ENCODE results near the gene CACNA1C. TPM values are rescaled to one million over a fixed set of nuclear protein-coding genes. Genes with fewer than 3 reads are reported as not detected.

CACNA1C gene
- total RNA-seq, 4 donors from 2014 or later = 1.5 to 13.5 (median 2.1) TPM

DNA sequence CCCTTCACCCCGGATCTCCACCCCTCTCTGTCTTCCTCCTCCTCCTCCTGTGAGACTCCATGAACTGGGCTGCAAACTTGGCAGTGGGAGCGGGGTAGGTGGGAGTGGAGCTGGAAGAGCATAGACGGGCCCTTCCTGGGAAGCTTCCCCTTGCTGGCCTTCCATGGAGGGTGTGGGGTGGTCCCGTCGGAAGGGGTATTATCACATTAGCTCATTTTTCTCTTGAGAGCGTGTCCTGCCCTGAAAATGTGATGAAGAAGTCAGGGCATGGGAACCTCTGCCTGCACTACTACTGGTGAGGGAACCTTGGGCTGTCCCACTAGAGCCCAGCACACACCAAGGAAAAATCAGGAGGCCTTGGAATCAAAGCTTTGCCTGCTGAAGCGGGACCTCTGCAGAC is 66.5 kb downstream of the CACNA1C start:
- Histone ChIP-seq H3K4me3 (no peak overlapping the region), H3K27me3 (no peaks in the 10 kb centered on the region), H3K27ac (peak overlapping the region; percentile 48 to 76 (median 60)), H3K36me3 (no peaks in the 10 kb centered on the region), H3K9me3 (no peaks in the 10 kb centered on the region), H3K4me1 (peaks cover 0 to 31% (median 0%) of the 10 kb centered on the region in 3 donors)
- intact Hi-C loops (cut with DNase I) = no loop called here
- WGBS, 2 donors = 82 to 86% methylated on average over 3 to 7 of the region's 7 CpGs
- DNase-seq = no peak
- no peak for TF ChIP-seq POLR2A (IDR thresholded peaks at IDR 0.05)

DNA sequence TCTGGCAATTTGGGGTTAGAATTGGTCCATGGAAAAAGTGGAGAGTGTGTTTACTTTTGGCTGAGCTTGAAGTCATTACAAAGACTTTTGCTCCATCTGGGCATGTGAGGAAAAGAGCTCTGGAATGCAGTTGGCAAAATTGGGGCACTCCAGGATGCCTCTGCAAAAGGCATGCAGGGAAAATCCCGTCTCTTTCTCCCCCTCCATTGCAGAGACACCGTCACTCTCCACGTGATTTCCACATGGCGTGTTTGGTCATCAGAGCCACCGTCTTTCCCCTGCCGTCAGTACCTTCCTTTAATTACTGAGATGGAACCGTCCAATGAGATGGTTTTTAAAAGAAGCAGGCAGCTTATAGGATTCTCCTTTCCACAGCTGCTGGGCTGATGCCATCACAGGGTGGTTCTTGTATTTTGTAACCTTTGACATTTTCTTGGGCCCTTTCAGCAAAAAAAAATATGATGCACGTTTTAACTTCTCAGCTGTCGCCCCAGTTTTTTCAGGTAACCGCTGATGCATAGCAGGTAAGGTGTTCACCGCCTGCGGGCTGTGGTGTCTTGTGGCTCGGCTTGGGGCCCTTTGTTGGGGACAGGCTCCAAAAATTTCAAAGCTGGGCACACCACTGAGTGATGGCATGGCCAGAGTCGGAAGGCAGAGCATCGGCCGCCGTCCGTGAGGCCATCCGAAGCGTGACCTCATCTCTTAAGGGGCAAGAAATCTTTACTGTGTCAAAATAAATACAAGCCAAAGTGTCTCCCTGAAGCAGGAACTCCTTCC is 68.4 kb downstream of the CACNA1C start:
- Histone ChIP-seq H3K27ac (peak overlapping the region in 1 of 4 donors; percentile 76), H3K27me3 (no peaks in the 10 kb centered on the region), H3K4me1 (peaks cover 0 to 32% (median 0%) of the 10 kb centered on the region in 3 donors), H3K36me3 (no peaks in the 10 kb centered on the region), H3K4me3 (no peak overlapping the region), H3K9me3 (no peaks in the 10 kb centered on the region)
- intact Hi-C loops (cut with DNase I) = no loop called here
- WGBS, 2 donors = 83 to 85% methylated on average over 17 to 19 of the region's 20 CpGs
- no peak for DNase-seq
- TF ChIP-seq POLR2A (IDR thresholded peaks at IDR 0.05) = no peak
- TF ChIP-seq, protein P1, sequence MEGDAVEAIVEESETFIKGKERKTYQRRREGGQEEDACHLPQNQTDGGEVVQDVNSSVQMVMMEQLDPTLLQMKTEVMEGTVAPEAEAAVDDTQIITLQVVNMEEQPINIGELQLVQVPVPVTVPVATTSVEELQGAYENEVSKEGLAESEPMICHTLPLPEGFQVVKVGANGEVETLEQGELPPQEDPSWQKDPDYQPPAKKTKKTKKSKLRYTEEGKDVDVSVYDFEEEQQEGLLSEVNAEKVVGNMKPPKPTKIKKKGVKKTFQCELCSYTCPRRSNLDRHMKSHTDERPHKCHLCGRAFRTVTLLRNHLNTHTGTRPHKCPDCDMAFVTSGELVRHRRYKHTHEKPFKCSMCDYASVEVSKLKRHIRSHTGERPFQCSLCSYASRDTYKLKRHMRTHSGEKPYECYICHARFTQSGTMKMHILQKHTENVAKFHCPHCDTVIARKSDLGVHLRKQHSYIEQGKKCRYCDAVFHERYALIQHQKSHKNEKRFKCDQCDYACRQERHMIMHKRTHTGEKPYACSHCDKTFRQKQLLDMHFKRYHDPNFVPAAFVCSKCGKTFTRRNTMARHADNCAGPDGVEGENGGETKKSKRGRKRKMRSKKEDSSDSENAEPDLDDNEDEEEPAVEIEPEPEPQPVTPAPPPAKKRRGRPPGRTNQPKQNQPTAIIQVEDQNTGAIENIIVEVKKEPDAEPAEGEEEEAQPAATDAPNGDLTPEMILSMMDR (IDR thresholded peaks at IDR 0.05) = no peak

GRCh38 chr12:2124466-2125023 is 71.8 kb downstream of the CACNA1C start:
- Histone ChIP-seq H3K36me3 (no peaks in the 10 kb centered on the region), H3K4me3 (no peak overlapping the region), H3K4me1 (peaks cover 0 to 29% (median 0%) of the 10 kb centered on the region in 3 donors), H3K9me3 (no peaks in the 10 kb centered on the region), H3K27ac (no peak overlapping the region), H3K27me3 (no peaks in the 10 kb centered on the region)
- no peak for DNase-seq
- TF ChIP-seq, protein P1 (IDR thresholded peaks at IDR 0.05) = no peak
- no peak for TF ChIP-seq POLR2A (IDR thresholded peaks at IDR 0.05)
- intact Hi-C loops (cut with DNase I) = no loop called here
- WGBS, 2 donors = 85 to 88% methylated on average over 13 of the region's 13 CpGs

- H3K36me3 ChIP-seq = no peaks in the 10 kb centered on the region
- H3K4me3 ChIP-seq = no peak overlapping the region
- no peak for TF ChIP-seq POLR2A (IDR thresholded peaks at IDR 0.05)
- TF ChIP-seq, protein P1 (IDR thresholded peaks at IDR 0.05) = no peak
- no peaks in the 10 kb centered on the region for H3K9me3 ChIP-seq
- intact Hi-C loops (cut with DNase I) = no loop called here
- no peak for DNase-seq
- H3K27me3 ChIP-seq = no peaks in the 10 kb centered on the region
- H3K27ac ChIP-seq = no peak overlapping the region
- 65 to 70% methylated on average over 11 of the region's 11 CpGs for WGBS, 2 donors
- peaks cover 0 to 16% (median 0%) of the 10 kb centered on the region in 3 donors for H3K4me1 ChIP-seq
Measured at GRCh38 chr12:2125651-2126522, 73.1 kb downstream of the CACNA1C start.

- intact Hi-C loops (cut with DNase I) = no loop called here
- H3K4me3 ChIP-seq = no peak overlapping the region
- peaks cover 0 to 11% (median 0%) of the 10 kb centered on the region in 3 donors for H3K4me1 ChIP-seq
- H3K27ac ChIP-seq = peak overlapping the region in 2 of 4 donors; percentile 21 to 25
- no peak for DNase-seq
- H3K36me3 ChIP-seq = no peaks in the 10 kb centered on the region
- TF ChIP-seq POLR2A (IDR thresholded peaks at IDR 0.05) = no peak
- TF ChIP-seq, protein P1 (IDR thresholded peaks at IDR 0.05) = no peak
- no peaks in the 10 kb centered on the region for H3K27me3 ChIP-seq
- 67 to 78% methylated on average over 8 of the region's 8 CpGs for WGBS, 2 donors
- no peaks in the 10 kb centered on the region for H3K9me3 ChIP-seq
Measured at GRCh38 chr12:2126676-2127406, 74.1 kb downstream of the CACNA1C start.

Data from esophagus squamous epithelium (tissue), 5 donors.